K562 (cell line): ENCODE results near the gene TMEM131L.

Experiments used
- ZBED1 ChIP-seq: IDR thresholded peaks from 2 replicates; pipeline ENCODE4 v1.6.1; 2014
- ZBTB17 ChIP-seq: fragments of 450-650 bp; formaldehyde crosslinking; IDR thresholded peaks from 2 replicates; pipeline ENCODE4 v1.4.0; 2020; ENCODE audit warnings: mild to moderate bottlenecking

- TF ChIP-seq ZBTB17 (CRISPR knock-in tag) (peak; percentile 30; the same call in 1 of the 2 replicates), ZBED1 (no peak)
Observed at GRCh38 chr4:153465615-153466080, 512 bp upstream of the TMEM131L start.
